GM23338 (cell line): ENCODE results near the gene MARVELD2. TPM values are rescaled to one million over a fixed set of nuclear protein-coding genes. Genes with fewer than 3 reads are reported as not detected.

Experiments
- ATAC-seq: fragments of 200-7000 bp; cut with Tn5 transposase; 3 replicates; pipeline ENCODE4 v1.9.1; 2020
- DNase-seq: peaks from one replicate; pipeline ENCODE4 v3.0.0-alpha.2; 2015; ENCODE audit warnings: low spot score
- H2AFZ ChIP-seq: fragments of 200-600 bp; sonication (generic); 2 replicates; pipeline ENCODE4 v1.8.0; 2016; ENCODE audit warnings: antibody characterized with exemption, mild to moderate bottlenecking, moderate library complexity
- H3F3A ChIP-seq: fragments of 200-600 bp; sonication (generic); replicated peaks from 2 replicates; pipeline ENCODE4 v1.8.0; 2017; ENCODE audit warnings: antibody characterized with exemption, mixed run types, low read depth
- H3K27ac ChIP-seq: fragments of 200-600 bp; sonication (generic); 2 replicates; pipeline ENCODE4 v1.6.1; 2016; ENCODE audit warnings: low read depth
- H3K27me3 ChIP-seq: fragments of 200-600 bp; sonication (generic); 2 replicates; pipeline ENCODE4 v1.8.0; 2016; ENCODE audit warnings: mild to moderate bottlenecking, mixed run types, moderate library complexity; ENCODE audit not compliant: insufficient read depth
- H3K36me3 ChIP-seq: fragments of 200-600 bp; sonication (generic); 2 replicates; pipeline ENCODE4 v1.8.0; 2016; ENCODE audit warnings: mild to moderate bottlenecking; ENCODE audit not compliant: insufficient read depth
- H3K4me1 ChIP-seq: fragments of 200-600 bp; sonication (generic); 2 replicates; pipeline ENCODE4 v1.8.0; 2016; ENCODE audit warnings: mild to moderate bottlenecking, moderate library complexity; ENCODE audit not compliant: insufficient read depth
- H3K4me2 ChIP-seq: fragments of 200-600 bp; sonication (generic); 2 replicates; pipeline ENCODE4 v1.7.1; 2017; ENCODE audit warnings: mixed run types
- H3K4me3 ChIP-seq: fragments of 200-600 bp; sonication (generic); 2 replicates; pipeline ENCODE4 v1.6.1; 2016; ENCODE audit warnings: mixed run types
- H3K79me2 ChIP-seq: fragments of 200-600 bp; sonication (generic); replicated peaks from 2 replicates; pipeline ENCODE4 v1.8.0; 2017; ENCODE audit warnings: mild to moderate bottlenecking; ENCODE audit not compliant: insufficient read depth
- H3K9me2 ChIP-seq: fragments of 200-600 bp; sonication (generic); 2 replicates; pipeline ENCODE4 v1.8.0; 2017; ENCODE audit not compliant: insufficient read depth
- H4K20me1 ChIP-seq: fragments of 200-600 bp; sonication (generic); replicated peaks from 2 replicates; pipeline ENCODE4 v1.8.0; 2017; ENCODE audit warnings: mild to moderate bottlenecking; ENCODE audit not compliant: insufficient read depth
- H3K27ac Mint-ChIP-seq: 2 replicates; pipeline ENCODE4 v1.8.0; 2020; ENCODE audit warnings: inconsistent platforms, mild to moderate bottlenecking, moderate library complexity, mixed read lengths
- H3K27me3 Mint-ChIP-seq: 3 replicates; pipeline ENCODE4 v1.8.0; 2022; ENCODE audit warnings: low read depth, mild to moderate bottlenecking, moderate library complexity, mixed read lengths, inconsistent platforms; ENCODE audit not compliant: insufficient read depth, poor library complexity
- H3K36me3 Mint-ChIP-seq: 3 replicates; pipeline ENCODE4 v1.8.0; 2021; ENCODE audit warnings: low read depth, mild to moderate bottlenecking, inconsistent platforms, moderate library complexity, mixed read lengths
- H3K4me1 Mint-ChIP-seq: 3 replicates; pipeline ENCODE4 v1.8.0; 2020; ENCODE audit warnings: mild to moderate bottlenecking, inconsistent platforms, mixed read lengths
- H3K4me3 Mint-ChIP-seq: 3 replicates; pipeline ENCODE4 v1.8.0; 2021; ENCODE audit warnings: moderate library complexity, mild to moderate bottlenecking, inconsistent platforms, mixed read lengths
- H3K9me3 Mint-ChIP-seq: 3 replicates; pipeline ENCODE4 v1.8.0; 2020; ENCODE audit warnings: moderate library complexity, mild to moderate bottlenecking, inconsistent platforms, mixed read lengths
- CREB1 ChIP-seq: fragments of 250-450 bp; sonication (Bioruptor Pico); IDR thresholded peaks from 2 replicates; pipeline ENCODE4 v1.5.0; 2020; ENCODE audit warnings: low read depth, mild to moderate bottlenecking, moderate library complexity
- EZH2 ChIP-seq: fragments of 200-600 bp; sonication (generic); IDR thresholded peaks from one replicate; pipeline ENCODE4 v1.8.0; 2017; ENCODE audit warnings: antibody characterized with exemption, mild to moderate bottlenecking, low read depth; ENCODE audit not compliant: unreplicated experiment
- EZH2phosphoT487 ChIP-seq: fragments of 200-600 bp; sonication (generic); IDR thresholded peaks from one replicate; pipeline ENCODE4 v1.8.1; 2018; ENCODE audit warnings: antibody characterized with exemption; ENCODE audit not compliant: unreplicated experiment
- JUNB ChIP-seq: IDR thresholded peaks from one replicate; pipeline ENCODE4 v1.6.1; 2016; ENCODE audit warnings: antibody characterized with exemption; ENCODE audit not compliant: unreplicated experiment
- NANOG ChIP-seq: IDR thresholded peaks from 2 replicates; pipeline ENCODE4 v1.6.1; 2016; ENCODE audit warnings: antibody characterized with exemption, borderline replicate concordance
- POLR2AphosphoS5 ChIP-seq: IDR thresholded peaks from 2 replicates; pipeline ENCODE4 v1.6.1; 2016; ENCODE audit warnings: antibody characterized with exemption, low read depth
- STAT1 ChIP-seq: IDR thresholded peaks from one replicate; pipeline ENCODE4 v1.6.1; 2016; ENCODE audit warnings: antibody characterized with exemption; ENCODE audit not compliant: unreplicated experiment
- ZNF114 ChIP-seq: fragments of 250-450 bp; sonication (Bioruptor Pico); IDR thresholded peaks from 2 replicates; pipeline ENCODE4 v1.5.0; 2020; ENCODE audit warnings: mild to moderate bottlenecking, moderate library complexity
- ZNF331 ChIP-seq: fragments of 250-450 bp; sonication (Bioruptor Pico); IDR thresholded peaks from 2 replicates; pipeline ENCODE4 v1.5.0; 2020; ENCODE audit warnings: low read depth, mild to moderate bottlenecking, moderate library complexity
- polyA plus RNA-seq: library from polyadenylated mRNA; unstranded; fragments of >200 nt; fragmentation: Nextera tagmentation; extraction: Ambion mirVana; gene quantifications from 2 replicates; pipeline ENCODE4 v1.2.1, GENCODE V29; 2016
- total RNA-seq: library from RNA; depleted of rRNA; stranded (reverse); fragments of >200 nt; shearing (Covaris generic); gene quantifications from 2 replicates; pipeline ENCODE4 v1.2.3, GENCODE V29; 2014
- TF ChIP-seq, protein P1 (sequence below): IDR thresholded peaks from 2 replicates; pipeline ENCODE4 v1.6.1; 2016; ENCODE audit warnings: antibody characterized with exemption
- TF ChIP-seq, protein P2 (sequence below): fragments of 250-450 bp; sonication (Bioruptor Pico); IDR thresholded peaks from 2 replicates; pipeline ENCODE4 v1.5.0; 2020; ENCODE audit warnings: mild to moderate bottlenecking, moderate library complexity
- TF ChIP-seq, protein P3 (sequence below), 2 experiments: fragments of 200-600 bp in 1 of 2; sonication (generic) in 1 of 2; conservative IDR thresholded peaks; 2 replicates each; pipeline versions ENCODE4 v1.5.1 to v1.6.1; 2016 to 2017; ENCODE audit warnings: antibody characterized with exemption in 2 of 2, low read depth in 2 of 2, mild to moderate bottlenecking in 2 of 2, moderate library complexity in 1 of 2
- TF ChIP-seq, protein P4 (sequence below): IDR thresholded peaks from one replicate; pipeline ENCODE4 v1.6.1; 2018; ENCODE audit warnings: antibody characterized with exemption; ENCODE audit not compliant: unreplicated experiment

MARVELD2 gene
- total and polyA plus RNA-seq, 2 experiments from 2014 or later, result 10.0 to 24.1 TPM

DNA sequence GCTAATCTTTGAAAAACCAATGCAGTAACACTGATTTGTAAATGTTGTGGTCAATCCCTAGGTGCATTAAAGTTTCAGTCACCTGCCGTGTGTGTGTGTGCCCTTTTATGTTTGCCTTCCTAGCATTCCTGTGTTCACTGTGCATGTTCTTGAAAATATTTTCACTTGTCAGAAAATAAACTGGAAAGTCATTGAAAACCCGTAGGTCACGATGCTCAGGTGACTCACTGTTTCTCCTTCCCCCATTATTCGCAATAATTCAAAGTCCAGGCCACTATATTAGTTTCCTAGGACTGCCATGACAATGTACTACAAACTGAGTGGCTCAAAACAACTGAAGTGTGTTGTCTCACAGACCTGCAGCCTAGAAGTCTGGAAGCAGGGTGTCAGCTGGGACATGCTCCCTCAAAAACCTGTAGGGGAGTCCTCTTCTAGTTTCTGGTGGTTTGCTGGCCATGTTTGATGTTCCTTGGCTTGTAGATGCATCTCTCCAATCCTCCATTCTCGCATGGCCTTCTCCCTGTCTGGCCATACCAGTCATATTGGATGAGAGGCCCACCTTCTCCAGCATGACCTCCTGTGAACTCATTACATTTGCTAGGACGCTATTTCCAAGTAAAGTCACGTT is 29.3 kb downstream of the MARVELD2 start:
- Mint-ChIP-seq H3K4me1 (no peaks in the 10 kb centered on the region), H3K36me3 (peaks cover 10% of the 10 kb centered on the region; the same call in 2 of the 3 replicates), H3K27me3 (peaks cover 2% of the 10 kb centered on the region), H3K4me3 (no peak overlapping the region), H3K27ac (no peak overlapping the region), H3K9me3 (no peaks in the 10 kb centered on the region)
- Histone ChIP-seq H4K20me1 (no peaks in the 10 kb centered on the region), H3K27me3 (no peaks in the 10 kb centered on the region), H3K4me2 (no peak overlapping the region), H2AFZ (no peak overlapping the region), H3K4me3 (no peak overlapping the region), H3K79me2 (no peaks in the 10 kb centered on the region), H3K27ac (0 out of 2 replicates have a peak overlapping the region, but pooled peaks have one; percentile 9), H3K36me3 (no peaks in the 10 kb centered on the region), H3K9me2 (no peaks in the 10 kb centered on the region), H3K4me1 (no peaks in the 10 kb centered on the region), H3F3A (no peaks in the 10 kb centered on the region)
- TF ChIP-seq STAT1, result no peak
- TF ChIP-seq, protein P1, sequence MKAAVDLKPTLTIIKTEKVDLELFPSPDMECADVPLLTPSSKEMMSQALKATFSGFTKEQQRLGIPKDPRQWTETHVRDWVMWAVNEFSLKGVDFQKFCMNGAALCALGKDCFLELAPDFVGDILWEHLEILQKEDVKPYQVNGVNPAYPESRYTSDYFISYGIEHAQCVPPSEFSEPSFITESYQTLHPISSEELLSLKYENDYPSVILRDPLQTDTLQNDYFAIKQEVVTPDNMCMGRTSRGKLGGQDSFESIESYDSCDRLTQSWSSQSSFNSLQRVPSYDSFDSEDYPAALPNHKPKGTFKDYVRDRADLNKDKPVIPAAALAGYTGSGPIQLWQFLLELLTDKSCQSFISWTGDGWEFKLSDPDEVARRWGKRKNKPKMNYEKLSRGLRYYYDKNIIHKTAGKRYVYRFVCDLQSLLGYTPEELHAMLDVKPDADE, result no peak
- TF ChIP-seq ZNF114 (CRISPR knock-in tag), result no peak
- TF ChIP-seq, protein P2, sequence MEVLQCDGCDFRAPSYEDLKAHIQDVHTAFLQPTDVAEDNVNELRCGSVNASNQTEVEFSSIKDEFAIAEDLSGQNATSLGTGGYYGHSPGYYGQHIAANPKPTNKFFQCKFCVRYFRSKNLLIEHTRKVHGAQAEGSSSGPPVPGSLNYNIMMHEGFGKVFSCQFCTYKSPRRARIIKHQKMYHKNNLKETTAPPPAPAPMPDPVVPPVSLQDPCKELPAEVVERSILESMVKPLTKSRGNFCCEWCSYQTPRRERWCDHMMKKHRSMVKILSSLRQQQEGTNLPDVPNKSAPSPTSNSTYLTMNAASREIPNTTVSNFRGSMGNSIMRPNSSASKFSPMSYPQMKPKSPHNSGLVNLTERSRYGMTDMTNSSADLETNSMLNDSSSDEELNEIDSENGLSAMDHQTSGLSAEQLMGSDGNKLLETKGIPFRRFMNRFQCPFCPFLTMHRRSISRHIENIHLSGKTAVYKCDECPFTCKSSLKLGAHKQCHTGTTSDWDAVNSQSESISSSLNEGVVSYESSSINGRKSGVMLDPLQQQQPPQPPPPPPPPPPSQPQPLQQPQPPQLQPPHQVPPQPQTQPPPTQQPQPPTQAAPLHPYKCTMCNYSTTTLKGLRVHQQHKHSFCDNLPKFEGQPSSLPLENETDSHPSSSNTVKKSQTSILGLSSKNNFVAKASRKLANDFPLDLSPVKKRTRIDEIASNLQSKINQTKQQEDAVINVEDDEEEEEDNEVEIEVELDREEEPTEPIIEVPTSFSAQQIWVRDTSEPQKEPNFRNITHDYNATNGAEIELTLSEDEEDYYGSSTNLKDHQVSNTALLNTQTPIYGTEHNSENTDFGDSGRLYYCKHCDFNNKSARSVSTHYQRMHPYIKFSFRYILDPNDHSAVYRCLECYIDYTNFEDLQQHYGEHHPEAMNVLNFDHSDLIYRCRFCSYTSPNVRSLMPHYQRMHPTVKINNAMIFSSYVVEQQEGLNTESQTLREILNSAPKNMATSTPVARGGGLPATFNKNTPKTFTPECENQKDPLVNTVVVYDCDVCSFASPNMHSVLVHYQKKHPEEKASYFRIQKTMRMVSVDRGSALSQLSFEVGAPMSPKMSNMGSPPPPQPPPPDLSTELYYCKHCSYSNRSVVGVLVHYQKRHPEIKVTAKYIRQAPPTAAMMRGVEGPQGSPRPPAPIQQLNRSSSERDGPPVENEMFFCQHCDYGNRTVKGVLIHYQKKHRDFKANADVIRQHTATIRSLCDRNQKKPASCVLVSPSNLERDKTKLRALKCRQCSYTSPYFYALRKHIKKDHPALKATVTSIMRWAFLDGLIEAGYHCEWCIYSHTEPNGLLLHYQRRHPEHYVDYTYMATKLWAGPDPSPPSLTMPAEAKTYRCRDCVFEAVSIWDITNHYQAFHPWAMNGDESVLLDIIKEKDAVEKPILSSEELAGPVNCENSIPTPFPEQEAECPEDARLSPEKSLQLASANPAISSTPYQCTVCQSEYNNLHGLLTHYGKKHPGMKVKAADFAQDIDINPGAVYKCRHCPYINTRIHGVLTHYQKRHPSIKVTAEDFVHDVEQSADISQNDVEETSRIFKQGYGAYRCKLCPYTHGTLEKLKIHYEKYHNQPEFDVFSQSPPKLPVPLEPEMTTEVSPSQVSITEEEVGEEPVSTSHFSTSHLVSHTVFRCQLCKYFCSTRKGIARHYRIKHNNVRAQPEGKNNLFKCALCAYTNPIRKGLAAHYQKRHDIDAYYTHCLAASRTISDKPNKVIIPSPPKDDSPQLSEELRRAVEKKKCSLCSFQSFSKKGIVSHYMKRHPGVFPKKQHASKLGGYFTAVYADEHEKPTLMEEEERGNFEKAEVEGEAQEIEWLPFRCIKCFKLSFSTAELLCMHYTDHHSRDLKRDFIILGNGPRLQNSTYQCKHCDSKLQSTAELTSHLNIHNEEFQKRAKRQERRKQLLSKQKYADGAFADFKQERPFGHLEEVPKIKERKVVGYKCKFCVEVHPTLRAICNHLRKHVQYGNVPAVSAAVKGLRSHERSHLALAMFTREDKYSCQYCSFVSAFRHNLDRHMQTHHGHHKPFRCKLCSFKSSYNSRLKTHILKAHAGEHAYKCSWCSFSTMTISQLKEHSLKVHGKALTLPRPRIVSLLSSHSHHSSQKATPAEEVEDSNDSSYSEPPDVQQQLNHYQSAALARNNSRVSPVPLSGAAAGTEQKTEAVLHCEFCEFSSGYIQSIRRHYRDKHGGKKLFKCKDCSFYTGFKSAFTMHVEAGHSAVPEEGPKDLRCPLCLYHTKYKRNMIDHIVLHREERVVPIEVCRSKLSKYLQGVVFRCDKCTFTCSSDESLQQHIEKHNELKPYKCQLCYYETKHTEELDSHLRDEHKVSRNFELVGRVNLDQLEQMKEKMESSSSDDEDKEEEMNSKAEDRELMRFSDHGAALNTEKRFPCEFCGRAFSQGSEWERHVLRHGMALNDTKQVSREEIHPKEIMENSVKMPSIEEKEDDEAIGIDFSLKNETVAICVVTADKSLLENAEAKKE, result no peak
- TF ChIP-seq CREB1 (CRISPR knock-in tag), result no peak
- no peak for TF ChIP-seq POLR2AphosphoS5
- TF ChIP-seq ZNF331 (CRISPR knock-in tag), result no peak
- TF ChIP-seq NANOG, result no peak
- TF ChIP-seq EZH2, result no peak
- TF ChIP-seq, protein P3, sequence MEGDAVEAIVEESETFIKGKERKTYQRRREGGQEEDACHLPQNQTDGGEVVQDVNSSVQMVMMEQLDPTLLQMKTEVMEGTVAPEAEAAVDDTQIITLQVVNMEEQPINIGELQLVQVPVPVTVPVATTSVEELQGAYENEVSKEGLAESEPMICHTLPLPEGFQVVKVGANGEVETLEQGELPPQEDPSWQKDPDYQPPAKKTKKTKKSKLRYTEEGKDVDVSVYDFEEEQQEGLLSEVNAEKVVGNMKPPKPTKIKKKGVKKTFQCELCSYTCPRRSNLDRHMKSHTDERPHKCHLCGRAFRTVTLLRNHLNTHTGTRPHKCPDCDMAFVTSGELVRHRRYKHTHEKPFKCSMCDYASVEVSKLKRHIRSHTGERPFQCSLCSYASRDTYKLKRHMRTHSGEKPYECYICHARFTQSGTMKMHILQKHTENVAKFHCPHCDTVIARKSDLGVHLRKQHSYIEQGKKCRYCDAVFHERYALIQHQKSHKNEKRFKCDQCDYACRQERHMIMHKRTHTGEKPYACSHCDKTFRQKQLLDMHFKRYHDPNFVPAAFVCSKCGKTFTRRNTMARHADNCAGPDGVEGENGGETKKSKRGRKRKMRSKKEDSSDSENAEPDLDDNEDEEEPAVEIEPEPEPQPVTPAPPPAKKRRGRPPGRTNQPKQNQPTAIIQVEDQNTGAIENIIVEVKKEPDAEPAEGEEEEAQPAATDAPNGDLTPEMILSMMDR (conservative IDR thresholded peaks at IDR 0.05; ENCODE audit: low read depth in 2 of 2), result no peak
- TF ChIP-seq, protein P4, sequence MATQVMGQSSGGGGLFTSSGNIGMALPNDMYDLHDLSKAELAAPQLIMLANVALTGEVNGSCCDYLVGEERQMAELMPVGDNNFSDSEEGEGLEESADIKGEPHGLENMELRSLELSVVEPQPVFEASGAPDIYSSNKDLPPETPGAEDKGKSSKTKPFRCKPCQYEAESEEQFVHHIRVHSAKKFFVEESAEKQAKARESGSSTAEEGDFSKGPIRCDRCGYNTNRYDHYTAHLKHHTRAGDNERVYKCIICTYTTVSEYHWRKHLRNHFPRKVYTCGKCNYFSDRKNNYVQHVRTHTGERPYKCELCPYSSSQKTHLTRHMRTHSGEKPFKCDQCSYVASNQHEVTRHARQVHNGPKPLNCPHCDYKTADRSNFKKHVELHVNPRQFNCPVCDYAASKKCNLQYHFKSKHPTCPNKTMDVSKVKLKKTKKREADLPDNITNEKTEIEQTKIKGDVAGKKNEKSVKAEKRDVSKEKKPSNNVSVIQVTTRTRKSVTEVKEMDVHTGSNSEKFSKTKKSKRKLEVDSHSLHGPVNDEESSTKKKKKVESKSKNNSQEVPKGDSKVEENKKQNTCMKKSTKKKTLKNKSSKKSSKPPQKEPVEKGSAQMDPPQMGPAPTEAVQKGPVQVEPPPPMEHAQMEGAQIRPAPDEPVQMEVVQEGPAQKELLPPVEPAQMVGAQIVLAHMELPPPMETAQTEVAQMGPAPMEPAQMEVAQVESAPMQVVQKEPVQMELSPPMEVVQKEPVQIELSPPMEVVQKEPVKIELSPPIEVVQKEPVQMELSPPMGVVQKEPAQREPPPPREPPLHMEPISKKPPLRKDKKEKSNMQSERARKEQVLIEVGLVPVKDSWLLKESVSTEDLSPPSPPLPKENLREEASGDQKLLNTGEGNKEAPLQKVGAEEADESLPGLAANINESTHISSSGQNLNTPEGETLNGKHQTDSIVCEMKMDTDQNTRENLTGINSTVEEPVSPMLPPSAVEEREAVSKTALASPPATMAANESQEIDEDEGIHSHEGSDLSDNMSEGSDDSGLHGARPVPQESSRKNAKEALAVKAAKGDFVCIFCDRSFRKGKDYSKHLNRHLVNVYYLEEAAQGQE, result no peak
- no peak for TF ChIP-seq JUNB
- TF ChIP-seq EZH2phosphoT487, result no peak
- DNase-seq (no peak), ATAC-seq (no peak)
